Heart left ventricle (tissue), 16 donors: ENCODE measurements around the gene EHD2. TPM values are rescaled to one million over a fixed set of nuclear protein-coding genes. Genes with fewer than 3 reads are reported as not detected.
A peak's percentile ranks its signal among the peaks of the same experiment; 100 is the strongest.

ENCODE experiments used
- ATAC-seq, 4 donors: fragments of 200-7000 bp; cut with Tn5 transposase; one replicate each; pipeline ENCODE4 v1.9.1; 2020 to 2022; ENCODE audit warnings: moderate library complexity in 4 of 4, mild to moderate bottlenecking in 3 of 4, moderate number of reproducible peaks in 1 of 4
- DNase-seq, 5 donors: peaks; one replicate each; pipeline ENCODE4 v3.0.0-alpha.2; 2020
- H3K27ac ChIP-seq, 12 donors: fragments of 200-600 bp; sonication (generic) in 4 of 12; one replicate each; pipeline versions ENCODE4 v1.5.0 to v1.8.0; 2016 to 2022; ENCODE audit warnings: mild to moderate bottlenecking in 2 of 12
- H3K27me3 ChIP-seq, 9 donors: fragments of 200-600 bp; sonication (generic) in 2 of 9; one replicate each; pipeline versions ENCODE4 v1.5.1 to v1.8.0; 2016 to 2022; ENCODE audit warnings: mild to moderate bottlenecking in 3 of 9
- H3K36me3 ChIP-seq, 9 donors: fragments of 200-600 bp; sonication (generic) in 2 of 9; one replicate each; pipeline versions ENCODE4 v1.5.0 to v1.8.0; 2018 to 2022; ENCODE audit warnings: mild to moderate bottlenecking in 2 of 9
- H3K4me1 ChIP-seq, 12 donors: fragments of 200-600 bp; sonication (generic) in 4 of 12; one replicate each; pipeline versions ENCODE4 v1.5.0 to v1.8.0; 2016 to 2022; ENCODE audit warnings: mild to moderate bottlenecking in 3 of 12
- H3K4me3 ChIP-seq, 12 donors: fragments of 200-600 bp; sonication (generic) in 4 of 12; one replicate each; pipeline versions ENCODE4 v1.5.0 to v1.8.0; 2017 to 2022; ENCODE audit warnings: mild to moderate bottlenecking in 9 of 12, moderate library complexity in 4 of 12
- H3K9me3 ChIP-seq, 12 donors: fragments of 200-600 bp; sonication (generic) in 4 of 12; one replicate each; pipeline versions ENCODE4 v1.5.0 to v1.8.0; 2016 to 2022; ENCODE audit warnings: mild to moderate bottlenecking in 1 of 12
- POLR2A ChIP-seq, 2 donors: fragments of 450-650 bp; IDR thresholded peaks; one replicate each; pipeline ENCODE4 v1.6.1; 2017; ENCODE audit warnings: antibody characterized with exemption in 2 of 2, mild to moderate bottlenecking in 2 of 2, moderate library complexity in 2 of 2
- WGBS, 4 donors: extraction: QIAGEN DNeasy Blood & Tissue Kit in 2 of 4; methylation state at CpG; one replicate each; pipeline versions ENCODE4 v1.1.5 to v1.1.7; 2013 to 2018; 5-methylcytosine and 5-hydroxymethylcytosine counted together
- intact Hi-C, 10 donors: fragments of 100-400 bp; cut with DNase I; formaldehyde crosslinking; loops; one replicate each; pipeline versions ENCODE4 v1.11.1 to v1.14.2; 2022
- polyA plus RNA-seq, 2 donors: library from polyadenylated mRNA; stranded (reverse); fragments of 200-250 nt; gene quantifications; one replicate each; pipeline ENCODE4 v1.2.3, GENCODE V29; 2013
- total RNA-seq, 9 donors: library from RNA; depleted of rRNA in 2 of 9; stranded (reverse); fragments of >200 nt in 2 of 9; fragmentation: NEBNext Ultra II Directional in 3 of 9; extraction: Animal tissue kit (Norgen Biotek cat#: 25700) in 3 of 9; gene quantifications; one replicate each; pipeline versions ENCODE4 v1.1.0 to v1.2.4, GENCODE V29; 2016 to 2023
- TF ChIP-seq, protein P1 (sequence below), 12 donors: fragments of 200-600 bp; sonication (generic) in 4 of 12; IDR thresholded peaks; one replicate each; pipeline versions ENCODE4 v1.5.0 to v1.8.0; 2018 to 2022; ENCODE audit warnings: antibody characterized with exemption in 12 of 12, mild to moderate bottlenecking in 5 of 12
- donor health status: ischemic (EF 13 %, LVEDD 7.1; RV severe dilation, severe dysfunction).
- donor health status: healthy with polysubstance abuse.
- donor health status: DM: no; HTN: yes; CAD: no.
- donor health status: DM: no; HTN: no; CAD: no.
- donor health status: ischemic (EF 25% LVEDD 6.9; RV normal size, moderate dysfunction).
- donor health status: ischemic (EF 25% LVEDD 5.7; RV mildly dilated, moderate dysfunction).
- donor health status: healthy.
- donor health status: DM: yes; HTN: yes; CAD: no.
- donor health status: ischemic (EF 35%, LVEDD 5.7; RV mildly dilated, moderate dysfunction).
- donor health status: nonischemic (EF 11% LVEDD 7.7; RV severe dilation, severe dysfunction).
- donor health status: DM: yes; HTN: yes; CAD: no.
- donor health status: PGD.
- donor health status: ischemic (EF 29% LVEDD 5.4; RV normal size, mild dysfunction).
- donor health status: nonischemic (EF 23%, LVEDD 6.1; RV moderate dilation, normal function).

Gene EHD2
- total and polyA plus RNA-seq, 11 donors: 30.6 to 133 (median 45.1) TPM

DNA sequence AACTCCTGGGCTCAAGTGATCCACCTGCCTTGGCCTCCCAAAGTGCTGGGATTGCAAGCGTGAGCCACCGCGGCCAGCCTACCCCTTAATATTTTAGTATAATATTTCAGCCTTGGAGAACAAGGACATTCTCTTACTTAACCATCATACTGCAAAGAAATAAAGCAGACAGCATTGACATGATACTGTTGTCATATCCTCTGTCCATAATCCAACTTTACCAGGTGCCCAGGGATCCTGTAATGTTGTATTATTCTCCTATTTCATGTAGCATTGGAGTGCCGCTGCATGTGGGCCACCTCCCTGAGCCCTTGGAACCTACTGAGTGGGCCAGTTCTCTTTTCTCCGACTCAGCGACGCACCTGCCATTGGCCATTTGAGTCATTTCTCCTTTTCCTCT is 21.4 kb upstream of the EHD2 start:
- TF ChIP-seq, protein P1, sequence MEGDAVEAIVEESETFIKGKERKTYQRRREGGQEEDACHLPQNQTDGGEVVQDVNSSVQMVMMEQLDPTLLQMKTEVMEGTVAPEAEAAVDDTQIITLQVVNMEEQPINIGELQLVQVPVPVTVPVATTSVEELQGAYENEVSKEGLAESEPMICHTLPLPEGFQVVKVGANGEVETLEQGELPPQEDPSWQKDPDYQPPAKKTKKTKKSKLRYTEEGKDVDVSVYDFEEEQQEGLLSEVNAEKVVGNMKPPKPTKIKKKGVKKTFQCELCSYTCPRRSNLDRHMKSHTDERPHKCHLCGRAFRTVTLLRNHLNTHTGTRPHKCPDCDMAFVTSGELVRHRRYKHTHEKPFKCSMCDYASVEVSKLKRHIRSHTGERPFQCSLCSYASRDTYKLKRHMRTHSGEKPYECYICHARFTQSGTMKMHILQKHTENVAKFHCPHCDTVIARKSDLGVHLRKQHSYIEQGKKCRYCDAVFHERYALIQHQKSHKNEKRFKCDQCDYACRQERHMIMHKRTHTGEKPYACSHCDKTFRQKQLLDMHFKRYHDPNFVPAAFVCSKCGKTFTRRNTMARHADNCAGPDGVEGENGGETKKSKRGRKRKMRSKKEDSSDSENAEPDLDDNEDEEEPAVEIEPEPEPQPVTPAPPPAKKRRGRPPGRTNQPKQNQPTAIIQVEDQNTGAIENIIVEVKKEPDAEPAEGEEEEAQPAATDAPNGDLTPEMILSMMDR (IDR thresholded peaks at IDR 0.05): no peak
- TF ChIP-seq POLR2A (IDR thresholded peaks at IDR 0.05): no peak
- WGBS, 4 donors: 54 to 81% (median 64%) methylated on average over 7 of the region's 7 CpGs
- Histone ChIP-seq H3K36me3 (peaks cover 0 to 40% (median 23%) of the 10 kb centered on the region in 9 donors), H3K27me3 (no peaks in the 10 kb centered on the region), H3K9me3 (no peaks in the 10 kb centered on the region), H3K4me1 (no peaks in the 10 kb centered on the region), H3K4me3 (no peak overlapping the region), H3K27ac (no peak overlapping the region)
- intact Hi-C loops: loop anchor here in 5 of 10 donors (10.0 kb wide), 3 partner anchors 87 to 397 kb away; partner anchors contain the start of genes BICRA (in 3 of the 5) and NAPA (in 3 of the 5)
- DNase-seq (no peak), ATAC-seq (no peak)

DNA sequence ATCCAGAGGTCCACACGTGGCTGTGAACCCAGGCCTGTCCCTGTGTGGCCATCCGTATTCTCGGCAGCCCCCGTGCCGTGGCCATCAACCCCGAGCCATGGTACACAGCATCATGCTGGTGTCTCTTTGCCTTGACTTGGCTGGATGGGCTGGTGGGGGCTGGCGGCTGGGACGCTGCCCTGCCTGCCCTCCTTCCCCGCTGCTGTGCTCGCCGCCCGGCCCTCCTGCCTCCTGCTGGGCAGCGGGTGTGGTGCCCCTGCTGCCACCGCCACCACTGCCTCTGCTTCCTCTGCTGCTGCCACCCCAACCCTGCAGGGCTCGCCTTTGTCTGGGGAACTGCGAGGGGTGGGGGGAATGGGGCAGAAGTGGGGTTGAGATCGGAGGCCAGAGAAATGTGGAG is 19.7 kb upstream of the EHD2 start:
- Histone ChIP-seq H3K27ac (no peak overlapping the region), H3K27me3 (no peaks in the 10 kb centered on the region), H3K4me1 (peaks cover 0 to 8% (median 4%) of the 10 kb centered on the region in 12 donors), H3K4me3 (no peak overlapping the region), H3K9me3 (no peaks in the 10 kb centered on the region), H3K36me3 (peaks cover 0 to 45% (median 24%) of the 10 kb centered on the region in 9 donors)
- TF ChIP-seq, protein P1 (IDR thresholded peaks at IDR 0.05): no peak
- TF ChIP-seq POLR2A (IDR thresholded peaks at IDR 0.05): no peak
- no peak for ATAC-seq
- peak in 1 of 5 donors; percentile 47 for DNase-seq
- WGBS, 4 donors: 90 to 91% (median 91%) methylated on average over 10 to 17 of the region's 17 CpGs
- intact Hi-C loops: loop anchor here in 5 of 10 donors (10.0 kb wide), 3 partner anchors 89 to 399 kb away; partner anchors contain the start of genes BICRA (in 3 of the 5) and NAPA (in 3 of the 5)

DNA sequence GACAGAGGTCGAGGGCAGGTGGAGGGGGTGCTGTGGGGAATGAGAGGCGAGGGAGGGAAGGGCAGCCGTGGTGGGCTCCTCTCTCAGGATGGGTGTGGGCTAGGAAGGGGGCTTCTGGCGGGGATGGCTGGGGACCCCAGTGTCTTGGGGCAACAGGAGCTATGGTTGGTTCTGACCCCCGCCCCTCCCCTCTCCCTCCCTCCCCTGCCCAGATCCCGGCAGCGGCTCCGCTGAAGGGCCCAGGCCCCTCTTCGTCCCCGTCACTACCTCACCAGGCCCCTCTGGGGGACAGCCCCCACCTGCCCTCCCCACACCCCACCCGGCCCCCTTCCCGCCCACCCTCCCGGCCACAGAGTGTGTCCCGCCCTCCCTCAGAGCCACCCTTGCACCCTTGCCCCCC is 19.3 kb upstream of the EHD2 start:
- Histone ChIP-seq H3K27me3 (no peaks in the 10 kb centered on the region), H3K9me3 (no peaks in the 10 kb centered on the region), H3K4me1 (peaks cover 0 to 8% (median 4%) of the 10 kb centered on the region in 12 donors), H3K27ac (no peak overlapping the region), H3K36me3 (peaks cover 0 to 49% (median 28%) of the 10 kb centered on the region in 9 donors), H3K4me3 (no peak overlapping the region)
- DNase-seq (no peak), ATAC-seq (no peak)
- 87 to 97% (median 92%) methylated on average over 8 to 14 of the region's 14 CpGs for WGBS, 4 donors
- TF ChIP-seq, protein P1 (IDR thresholded peaks at IDR 0.05): no peak
- TF ChIP-seq POLR2A (IDR thresholded peaks at IDR 0.05): no peak
- intact Hi-C loops: loop anchor here in 5 of 10 donors (10.0 kb wide), 3 partner anchors 89 to 399 kb away; partner anchors contain the start of genes BICRA (in 3 of the 5) and NAPA (in 3 of the 5)

DNA sequence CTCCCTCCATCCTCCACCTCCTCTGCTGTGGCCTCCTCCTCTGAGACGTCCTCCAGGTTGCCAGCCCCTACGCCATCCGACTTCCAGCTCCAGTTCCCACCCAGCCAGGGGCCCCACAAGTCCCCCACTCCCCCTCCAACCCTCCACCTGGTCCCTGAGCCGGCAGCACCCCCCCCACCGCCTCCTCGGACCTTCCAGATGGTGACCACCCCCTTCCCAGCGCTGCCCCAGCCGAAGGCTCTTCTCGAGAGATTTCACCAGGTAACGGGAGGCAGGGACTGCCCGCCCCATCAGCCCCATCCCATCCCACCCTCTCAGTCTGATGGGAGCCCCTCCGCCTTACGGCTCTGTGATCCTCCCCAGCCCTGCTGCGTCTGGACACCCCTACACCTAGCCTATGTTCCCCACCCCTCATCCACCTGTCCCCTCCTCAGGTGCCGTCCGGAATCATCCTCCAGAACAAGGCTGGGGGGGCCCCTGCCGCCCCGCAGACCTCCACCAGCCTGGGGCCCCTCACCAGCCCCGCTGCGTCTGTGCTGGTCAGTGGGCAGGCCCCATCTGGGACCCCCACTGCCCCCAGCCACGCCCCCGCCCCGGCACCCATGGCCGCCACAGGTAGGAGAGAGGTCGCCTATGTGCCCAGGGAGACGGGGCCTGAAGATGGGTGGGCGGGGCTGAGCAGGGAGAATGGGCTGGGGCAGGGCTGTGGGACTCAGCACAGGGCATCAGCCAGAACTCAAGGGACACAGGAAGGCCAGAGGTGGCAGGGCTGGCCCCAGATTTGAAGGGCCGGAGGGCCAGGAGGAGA is 18.6 kb upstream of the EHD2 start:
- no peak for TF ChIP-seq POLR2A (IDR thresholded peaks at IDR 0.05)
- TF ChIP-seq, protein P1 (IDR thresholded peaks at IDR 0.05): no peak
- H3K36me3 ChIP-seq: peaks cover 0 to 55% (median 36%) of the 10 kb centered on the region in 9 donors
- no peaks in the 10 kb centered on the region for H3K9me3 ChIP-seq
- 89 to 92% (median 91%) methylated on average over 24 to 28 of the region's 28 CpGs for WGBS, 4 donors
- intact Hi-C loops: loop anchor here in 7 of 10 donors (5.0 to 10.0 kb wide), 9 partner anchors 82 to 400 kb away; partner anchors contain the start of genes NAPA (in 5 of the 7) and BICRA (in 3 of the 7)
- no peak overlapping the region for H3K4me3 ChIP-seq
- ATAC-seq (no peak), DNase-seq (no peak)
- no peaks in the 10 kb centered on the region for H3K27me3 ChIP-seq
- peaks cover 0 to 8% (median 4%) of the 10 kb centered on the region in 12 donors for H3K4me1 ChIP-seq
- peak overlapping the region in 1 of 12 donors; percentile 43 for H3K27ac ChIP-seq
